GM21825 (cell line): ENCODE measurements around the gene PRKRA.
A peak's percentile ranks its signal among the peaks of the same experiment; 100 is the strongest.
"Not testable (repeated sequence)": the region's sequence is repeated elsewhere in the genome, so short reads cannot be mapped to it uniquely, and the experiment has no call there.

Source experiments
- ATAC-seq: cut with Tn5 transposase; IDR thresholded peaks from one replicate; pipeline ENCODE4 v1.9.1; 2021; ENCODE audit warnings: mild to moderate bottlenecking, moderate library complexity; ENCODE audit not compliant: unreplicated experiment

PRKRA gene

GRCh38 chr2:178450774-178451525 is at the start of gene PRKRA, which contains the start of gene PJVK:
Gene PRKRA, minus strand, starts transcription at chr2:178451175. Its CDS starts 145 bp downstream, at chr2:178451030.
Gene PJVK, plus strand, starts transcription at chr2:178451378. Its CDS starts 2,032 bp downstream, at chr2:178453410.
- ATAC-seq: peak; percentile 85

- ATAC-seq: no peak
Measured at GRCh38 chr2:178499640-178500039, 48.7 kb upstream of the PRKRA start.

- ATAC-seq: no peak
Measured at GRCh38 chr2:178498137-178498536, 47.2 kb upstream of the PRKRA start.

GRCh38 chr2:178496049-178496448 is 45.1 kb upstream of the PRKRA start:
- ATAC-seq: no peak

GRCh38 chr2:178491612-178492011 is 40.6 kb upstream of the PRKRA start:
- ATAC-seq: no peak

GRCh38 chr2:178485356-178485755 is 34.4 kb upstream of the PRKRA start:
- no peak for ATAC-seq

- no peak for ATAC-seq
Measured at GRCh38 chr2:178484245-178485041, 33.5 kb upstream of the PRKRA start.

- ATAC-seq: peak; percentile 34
Measured at GRCh38 chr2:178482437-178482836, 31.5 kb upstream of the PRKRA start.

GRCh38 chr2:178480227-178481181 is 29.5 kb upstream of the PRKRA start, which contains the start of gene PLEKHA3:
Gene PLEKHA3, plus strand, starts transcription at chr2:178480457. Its CDS starts 413 bp downstream, at chr2:178480870.
- ATAC-seq: peak; percentile 64

- ATAC-seq: no peak
Measured at GRCh38 chr2:178479758-178480226, 28.8 kb upstream of the PRKRA start.

- ATAC-seq: no peak
Measured at GRCh38 chr2:178479275-178479616, 28.3 kb upstream of the PRKRA start.

- ATAC-seq: peak; percentile 47
Measured at GRCh38 chr2:178478439-178479274, 27.7 kb upstream of the PRKRA start, which contains the start of gene FKBP7. Gene FKBP7, minus strand, starts transcription at chr2:178478600. Its CDS starts 101 bp downstream, at chr2:178478499.

- ATAC-seq: no peak
Measured at GRCh38 chr2:178478130-178478438, 27.1 kb upstream of the PRKRA start.

GRCh38 chr2:178477443-178478129 is 26.6 kb upstream of the PRKRA start:
- no peak for ATAC-seq

GRCh38 chr2:178476477-178476876 is 25.5 kb upstream of the PRKRA start:
- no peak for ATAC-seq

GRCh38 chr2:178474560-178474959 is 23.6 kb upstream of the PRKRA start:
- ATAC-seq: no peak

GRCh38 chr2:178473931-178474330 is 23.0 kb upstream of the PRKRA start:
- ATAC-seq: no peak

- ATAC-seq: no peak
Measured at GRCh38 chr2:178473373-178473772, 22.4 kb upstream of the PRKRA start.

- not testable (repeated sequence) for ATAC-seq
Measured at GRCh38 chr2:178471313-178471712, 20.3 kb upstream of the PRKRA start.
